T-helper 17 cell (primary cell): Measurements from ENCODE around the gene MYO5B. TPM values are rescaled to one million over a fixed set of nuclear protein-coding genes. Genes with fewer than 3 reads are reported as not detected.
"Not testable (repeated sequence)": the region's sequence is repeated elsewhere in the genome, so short reads cannot be mapped to it uniquely, and the experiment has no call there.

Source experiments
- ATAC-seq: fragments of 150-1000 bp; cut with Tn5 transposase; 2 replicates; pipeline ENCODE4 v1.10.0; 2021; ENCODE audit warnings: mild to moderate bottlenecking, moderate library complexity
- DNase-seq, 3 donors: peaks; one replicate each; pipeline versions ENCODE4 v3.0.0 to v3.0.0-alpha.2; 2020 to 2021
- H3K9me3 ChIP-seq: one replicate; pipeline ENCODE4 v1.7.0; 2013; ENCODE audit warnings: low read length, mild to moderate bottlenecking; ENCODE audit not compliant: control insufficient read depth, poor library complexity, severe bottlenecking
- H3K27ac Mint-ChIP-seq: one replicate; pipeline ENCODE4 v1.8.0; 2022; ENCODE audit warnings: mild to moderate bottlenecking, moderate library complexity, mixed read lengths
- H3K27me3 Mint-ChIP-seq: one replicate; pipeline ENCODE4 v1.8.0; 2022; ENCODE audit warnings: mixed read lengths
- H3K36me3 Mint-ChIP-seq: one replicate; pipeline ENCODE4 v1.8.0; 2022; ENCODE audit warnings: low read depth, mixed read lengths
- H3K4me1 Mint-ChIP-seq: one replicate; pipeline ENCODE4 v1.8.0; 2022; ENCODE audit warnings: mild to moderate bottlenecking, mixed read lengths
- H3K4me3 Mint-ChIP-seq: one replicate; pipeline ENCODE4 v1.8.0; 2022; ENCODE audit warnings: mild to moderate bottlenecking, moderate library complexity, mixed read lengths
- total RNA-seq, 4 donors: library from RNA in 2 of 4; stranded (reverse) in 2 of 4; gene quantifications; one replicate each; pipeline ENCODE4 v1.2.3 and lab custom pipeline; 2022 to 2026

The MYO5B gene
- total RNA-seq, 2 donors from 2014 or later = 0.12 TPM; not detected in 1

DNA sequence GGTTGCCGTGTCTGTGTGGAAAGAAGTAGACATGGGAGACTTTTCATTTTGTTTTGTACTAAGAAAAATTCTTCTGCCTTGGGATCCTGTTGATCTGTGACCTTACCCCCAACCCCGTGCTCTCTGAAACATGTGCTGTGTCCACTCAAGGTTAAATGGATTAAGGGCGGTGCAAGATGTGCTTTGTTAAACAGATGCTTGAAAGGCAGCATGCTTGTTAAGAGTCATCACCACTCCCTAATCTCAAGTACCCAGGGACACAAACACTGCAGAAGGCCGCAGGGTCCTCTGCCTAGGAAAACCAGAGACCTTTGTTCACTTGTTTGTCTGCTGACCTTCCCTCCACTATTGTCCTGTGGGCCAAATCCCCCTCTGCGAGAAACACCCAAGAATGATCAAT is 394.5 kb downstream of the MYO5B start:
- H3K4me3 Mint-ChIP-seq, DNase-seq, H3K36me3 Mint-ChIP-seq, H3K27me3 Mint-ChIP-seq, H3K27ac Mint-ChIP-seq, ATAC-seq, H3K9me3 ChIP-seq: not testable (repeated sequence)
- H3K4me1 Mint-ChIP-seq = peaks cover 13% of the 10 kb centered on the region

DNA sequence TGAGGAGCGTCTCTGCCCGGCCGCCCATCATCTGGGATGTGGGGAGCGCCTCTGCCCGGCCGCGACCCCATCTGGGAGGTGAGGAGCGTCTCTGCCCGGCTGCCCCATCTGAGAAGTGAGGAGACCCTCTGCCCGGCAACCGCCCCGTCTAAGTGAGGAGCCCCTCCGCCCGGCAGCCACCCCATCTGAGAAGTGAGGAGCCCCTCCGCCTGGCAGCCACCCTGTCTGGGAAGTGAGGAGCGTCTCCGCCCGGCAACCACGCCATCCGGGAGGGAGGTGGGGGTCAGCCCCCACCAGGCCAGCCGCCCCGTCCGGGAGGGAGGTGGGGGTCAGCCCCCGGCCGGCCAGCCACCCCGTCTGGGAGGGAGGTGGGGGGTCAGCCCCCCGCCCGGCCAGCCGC is 395.1 kb downstream of the MYO5B start:
- H3K9me3 ChIP-seq, DNase-seq, H3K27ac Mint-ChIP-seq, H3K36me3 Mint-ChIP-seq, ATAC-seq, H3K4me3 Mint-ChIP-seq, H3K27me3 Mint-ChIP-seq: not testable (repeated sequence)
- H3K4me1 Mint-ChIP-seq = peaks cover 11% of the 10 kb centered on the region

DNA sequence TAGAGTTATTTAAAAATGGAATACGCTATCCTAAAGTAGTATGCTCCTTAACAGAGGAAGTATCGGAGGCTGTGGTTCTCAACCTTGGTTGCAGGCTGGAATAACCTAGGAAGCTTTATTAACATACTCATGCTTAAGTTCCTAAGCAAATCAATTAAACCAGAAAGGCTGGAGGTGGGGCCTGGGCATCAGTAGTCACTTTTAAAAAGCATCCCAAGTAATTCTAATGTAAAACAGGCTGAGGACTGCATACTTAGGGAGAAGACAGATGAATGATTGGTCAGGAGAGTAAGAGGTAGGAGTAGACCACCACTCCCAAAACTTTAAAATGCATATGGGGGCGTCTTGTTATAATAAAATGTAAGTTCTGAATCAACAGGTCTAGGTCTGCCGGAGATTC is 396.9 kb downstream of the MYO5B start:
- no peaks in the 10 kb centered on the region for H3K9me3 ChIP-seq
- Mint-ChIP-seq H3K27ac (no peak overlapping the region), H3K4me3 (no peak overlapping the region), H3K27me3 (no peaks in the 10 kb centered on the region), H3K36me3 (no peaks in the 10 kb centered on the region), H3K4me1 (peaks cover 3% of the 10 kb centered on the region)
- DNase-seq (no peak), ATAC-seq (no peak)

DNA sequence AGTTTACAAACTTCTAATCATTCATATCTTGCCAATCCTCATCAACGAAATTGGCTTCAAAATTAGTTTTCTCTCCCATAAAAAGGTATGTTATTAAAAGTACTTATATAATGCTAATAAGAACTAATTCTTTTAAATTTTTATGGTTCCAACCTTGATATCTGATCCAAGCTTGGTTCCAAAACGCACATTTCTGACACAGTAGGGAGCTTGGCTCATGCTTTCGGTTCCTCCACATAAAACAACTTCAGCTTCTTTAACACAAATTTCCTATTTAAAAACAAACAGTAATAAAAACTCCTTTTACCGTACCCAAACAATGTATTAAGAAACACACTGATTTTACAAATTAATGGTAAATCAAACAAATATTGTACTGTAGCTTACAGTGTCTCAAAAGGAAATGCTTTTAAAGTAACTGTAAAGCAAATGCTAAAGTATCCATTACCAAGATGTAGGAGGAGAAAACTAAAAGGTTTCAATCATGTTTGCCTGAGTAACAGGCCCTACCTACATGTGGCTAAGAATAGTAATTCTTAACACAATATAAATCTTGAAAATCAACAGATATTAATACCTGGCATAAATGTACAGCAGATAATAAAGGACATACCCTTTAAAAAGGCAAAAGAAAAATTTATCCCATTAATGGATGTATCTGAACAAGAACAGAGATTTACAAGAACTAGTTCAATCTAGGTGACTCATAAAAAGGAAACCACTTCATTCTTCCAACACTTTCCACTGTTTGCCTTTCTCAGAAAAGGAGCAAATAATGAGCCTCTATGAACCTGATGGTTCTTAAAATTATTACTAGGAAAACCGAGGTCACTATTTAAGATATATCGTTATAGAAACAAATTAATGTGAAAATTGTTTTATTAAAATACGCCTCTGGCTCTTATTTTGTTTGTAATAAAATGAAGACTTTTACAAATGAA is 399.1 kb downstream of the MYO5B start:
- Mint-ChIP-seq H3K36me3 (peaks cover 3% of the 10 kb centered on the region), H3K4me3 (no peak overlapping the region), H3K27me3 (no peaks in the 10 kb centered on the region), H3K27ac (no peak overlapping the region), H3K4me1 (peaks cover 5% of the 10 kb centered on the region)
- no peak for DNase-seq
- no peak for ATAC-seq
- no peaks in the 10 kb centered on the region for H3K9me3 ChIP-seq

DNA sequence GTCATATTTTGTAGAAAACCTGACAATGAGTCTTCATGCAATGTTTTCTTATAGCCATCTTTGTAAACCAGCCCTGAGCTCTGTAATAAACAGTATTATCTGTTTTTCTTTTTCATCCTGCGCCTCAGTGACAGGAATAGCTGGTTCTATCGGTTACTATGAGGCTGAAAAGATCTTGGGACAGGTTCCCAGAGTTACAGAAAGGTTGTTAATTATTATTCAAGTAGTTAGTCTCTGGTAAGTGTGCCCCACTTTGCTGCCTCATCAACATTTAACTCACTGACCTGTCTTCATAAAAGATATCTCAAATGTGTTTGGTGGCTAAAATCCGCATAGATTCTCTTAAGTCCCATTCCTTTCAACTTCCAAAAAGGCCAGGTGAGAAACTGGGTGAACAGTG is 400.2 kb downstream of the MYO5B start:
- DNase-seq = no peak
- Mint-ChIP-seq H3K27me3 (no peaks in the 10 kb centered on the region), H3K4me3 (no peak overlapping the region), H3K4me1 (peaks cover 6% of the 10 kb centered on the region), H3K36me3 (peaks cover 3% of the 10 kb centered on the region), H3K27ac (no peak overlapping the region)
- H3K9me3 ChIP-seq = no peaks in the 10 kb centered on the region
- no peak for ATAC-seq

DNA sequence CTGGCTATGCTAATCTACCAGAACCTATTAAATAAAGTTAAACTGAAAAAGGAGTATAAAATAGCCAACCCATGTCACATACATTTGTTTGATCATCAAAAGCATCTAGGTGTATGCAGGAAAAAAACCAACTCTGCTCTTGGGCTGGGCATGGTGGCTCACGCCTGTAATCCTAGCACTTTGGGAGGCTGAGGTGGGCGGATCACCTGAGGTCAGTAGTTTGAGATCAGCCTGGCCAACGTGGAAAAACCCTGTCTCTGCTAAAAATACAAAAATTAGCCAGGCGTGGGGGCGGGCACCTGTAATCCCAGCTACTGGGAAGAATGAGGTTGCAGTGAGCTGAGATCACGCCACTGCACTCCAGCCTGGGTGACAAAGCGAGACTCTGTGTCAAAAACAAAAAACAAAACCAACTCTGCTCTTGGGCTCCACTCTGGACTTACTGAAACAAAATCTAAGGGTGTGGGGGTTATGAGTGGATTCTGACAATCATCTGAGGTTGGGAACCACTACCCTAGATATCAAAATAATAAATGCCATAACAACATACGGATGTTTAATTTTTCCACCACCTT is 405.3 kb downstream of the MYO5B start:
- peak overlapping the region; percentile 66 for H3K27ac Mint-ChIP-seq
- not testable (repeated sequence) for DNase-seq, ATAC-seq, H3K4me3 Mint-ChIP-seq, H3K27me3 Mint-ChIP-seq, H3K36me3 Mint-ChIP-seq, H3K9me3 ChIP-seq
- peaks cover 30% of the 10 kb centered on the region for H3K4me1 Mint-ChIP-seq

DNA sequence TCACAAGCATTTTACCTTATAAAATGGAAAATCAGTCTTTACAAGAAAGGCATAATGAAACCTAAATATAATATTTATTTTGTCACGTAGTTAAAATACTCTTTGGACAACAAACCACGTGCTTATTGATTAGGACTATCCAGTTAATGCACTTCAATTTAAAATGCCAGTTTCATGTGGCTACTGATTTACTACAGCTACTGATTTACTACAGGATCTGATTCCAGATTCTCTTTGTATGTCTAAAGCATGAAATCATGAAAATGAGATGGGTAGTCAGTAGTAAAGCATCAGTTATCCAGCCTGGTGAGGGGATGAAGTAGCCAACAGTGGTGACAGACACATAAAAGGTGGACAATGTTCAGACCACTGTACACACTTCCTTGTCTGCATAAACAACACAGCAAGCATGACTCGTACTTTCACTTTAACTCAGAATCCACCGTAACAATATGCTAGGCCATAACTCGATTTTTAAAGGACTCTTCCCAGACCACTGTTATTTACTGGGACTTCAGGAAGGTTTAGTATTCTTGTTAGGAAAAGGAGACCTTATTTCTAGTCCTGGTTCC is 406.5 kb downstream of the MYO5B start:
- DNase-seq (no peak), ATAC-seq (peak; percentile 56)
- no peaks in the 10 kb centered on the region for H3K9me3 ChIP-seq
- H3K27ac Mint-ChIP-seq = peak overlapping the region; percentile 66
- peak overlapping the region; percentile 71 for H3K4me3 Mint-ChIP-seq
- peaks cover 33% of the 10 kb centered on the region for H3K4me1 Mint-ChIP-seq
- H3K36me3 Mint-ChIP-seq = peaks cover 6% of the 10 kb centered on the region
- no peaks in the 10 kb centered on the region for H3K27me3 Mint-ChIP-seq

DNA sequence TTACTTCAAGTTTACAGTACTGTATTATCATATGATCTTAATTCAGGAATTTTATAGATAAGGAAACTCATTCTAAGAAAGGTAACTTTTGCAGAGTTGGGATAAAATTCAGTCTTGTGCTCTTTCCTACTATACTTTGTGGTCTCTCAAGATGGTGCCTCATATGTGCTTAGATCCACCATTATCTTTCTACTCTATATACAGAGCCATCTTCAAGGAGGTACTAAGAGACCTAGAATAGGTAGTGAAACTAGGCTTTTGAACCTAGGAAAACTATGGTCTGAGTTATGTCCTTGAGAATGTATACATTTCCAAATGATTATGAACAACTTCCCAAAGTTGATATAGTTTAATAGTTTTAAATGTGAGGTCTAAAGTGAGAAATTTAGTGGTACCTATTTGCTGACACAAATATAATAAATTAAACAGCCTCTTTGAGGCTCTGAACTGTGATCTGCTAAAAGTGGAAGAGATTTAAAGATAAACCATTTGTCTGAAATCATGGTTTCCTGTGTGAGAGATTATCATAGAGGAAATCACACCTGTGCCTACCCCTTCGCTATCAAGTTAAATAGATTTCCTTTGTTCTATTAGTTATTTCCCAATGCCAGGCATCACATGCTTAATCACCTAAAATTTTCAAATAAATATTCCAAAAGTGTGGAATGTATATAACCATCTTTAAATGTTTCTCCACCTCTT is 408.8 kb downstream of the MYO5B start:
- peak overlapping the region; percentile 74 for H3K27ac Mint-ChIP-seq
- peak overlapping the region; percentile 33 for H3K4me3 Mint-ChIP-seq
- peaks cover 6% of the 10 kb centered on the region for H3K36me3 Mint-ChIP-seq

DNA sequence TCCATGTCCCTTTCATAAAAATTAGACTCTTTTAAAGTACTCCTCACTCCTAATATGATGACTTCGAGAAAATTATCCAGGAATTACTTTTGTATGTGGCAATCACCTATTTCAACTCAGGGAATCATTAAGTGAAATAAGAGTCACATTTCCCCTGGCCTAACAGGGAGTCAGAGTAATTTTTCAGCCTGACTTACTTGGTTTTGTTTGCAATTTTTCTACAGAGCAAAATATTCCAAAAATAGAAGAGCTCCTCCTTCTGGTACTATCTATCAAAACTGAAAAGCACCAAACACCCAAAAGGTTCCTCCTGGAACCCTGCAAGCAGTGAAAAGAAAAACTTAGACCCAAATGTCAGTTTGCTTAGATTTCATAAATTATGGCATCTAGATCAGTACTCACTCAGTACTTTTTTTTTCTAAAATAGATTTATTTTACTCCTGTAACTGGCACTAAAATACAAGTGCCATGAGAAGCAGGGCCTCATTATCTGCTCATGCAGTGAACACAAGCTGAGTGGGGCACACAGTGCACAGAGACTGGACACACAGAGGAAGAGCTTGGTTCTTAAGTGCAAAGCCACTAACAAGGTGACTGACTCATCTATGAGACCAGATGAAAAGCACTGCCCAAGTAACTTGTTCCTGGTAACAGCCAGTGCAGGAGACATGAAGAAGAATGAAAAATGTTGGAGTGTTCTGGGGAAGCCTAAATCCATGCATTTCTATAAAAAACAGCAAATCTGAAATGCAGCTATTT is 410.3 kb downstream of the MYO5B start:
- Mint-ChIP-seq H3K4me1 (peaks cover 30% of the 10 kb centered on the region), H3K27ac (peak overlapping the region; percentile 24), H3K27me3 (no peaks in the 10 kb centered on the region), H3K4me3 (no peak overlapping the region), H3K36me3 (peaks cover 16% of the 10 kb centered on the region)
- no peak for DNase-seq
- no peak for ATAC-seq
- no peaks in the 10 kb centered on the region for H3K9me3 ChIP-seq

More for the DNA sequence above, 408.8 kb downstream of the MYO5B start:
- ATAC-seq (peak; percentile 77), DNase-seq (no peak)
- Mint-ChIP-seq H3K27me3 (no peaks in the 10 kb centered on the region), H3K4me1 (peaks cover 31% of the 10 kb centered on the region)
- no peaks in the 10 kb centered on the region for H3K9me3 ChIP-seq

DNA sequence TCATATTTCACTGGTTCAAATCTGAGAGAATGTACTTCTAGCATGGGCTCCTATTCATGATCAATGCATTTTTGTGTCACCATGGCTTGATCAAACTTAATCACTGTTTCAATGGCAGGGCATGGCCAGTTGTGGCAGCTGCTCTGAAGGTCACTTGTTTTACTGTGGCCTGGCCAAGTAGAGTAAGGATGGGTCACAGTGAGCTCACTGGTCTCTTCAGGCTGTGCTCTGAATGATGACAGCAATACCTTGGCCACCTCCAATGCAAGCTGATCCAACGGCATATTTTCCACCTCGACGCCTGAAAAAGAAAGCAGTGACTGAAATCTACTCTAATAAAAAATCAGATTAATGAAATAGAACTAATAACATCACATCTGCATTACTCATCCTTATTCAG is 411.3 kb downstream of the MYO5B start:
- H3K4me3 Mint-ChIP-seq, ATAC-seq, DNase-seq, H3K27me3 Mint-ChIP-seq, H3K9me3 ChIP-seq: not testable (repeated sequence)
- peaks cover 16% of the 10 kb centered on the region for H3K36me3 Mint-ChIP-seq
- peak overlapping the region; percentile 24 for H3K27ac Mint-ChIP-seq
- peaks cover 24% of the 10 kb centered on the region for H3K4me1 Mint-ChIP-seq

DNA sequence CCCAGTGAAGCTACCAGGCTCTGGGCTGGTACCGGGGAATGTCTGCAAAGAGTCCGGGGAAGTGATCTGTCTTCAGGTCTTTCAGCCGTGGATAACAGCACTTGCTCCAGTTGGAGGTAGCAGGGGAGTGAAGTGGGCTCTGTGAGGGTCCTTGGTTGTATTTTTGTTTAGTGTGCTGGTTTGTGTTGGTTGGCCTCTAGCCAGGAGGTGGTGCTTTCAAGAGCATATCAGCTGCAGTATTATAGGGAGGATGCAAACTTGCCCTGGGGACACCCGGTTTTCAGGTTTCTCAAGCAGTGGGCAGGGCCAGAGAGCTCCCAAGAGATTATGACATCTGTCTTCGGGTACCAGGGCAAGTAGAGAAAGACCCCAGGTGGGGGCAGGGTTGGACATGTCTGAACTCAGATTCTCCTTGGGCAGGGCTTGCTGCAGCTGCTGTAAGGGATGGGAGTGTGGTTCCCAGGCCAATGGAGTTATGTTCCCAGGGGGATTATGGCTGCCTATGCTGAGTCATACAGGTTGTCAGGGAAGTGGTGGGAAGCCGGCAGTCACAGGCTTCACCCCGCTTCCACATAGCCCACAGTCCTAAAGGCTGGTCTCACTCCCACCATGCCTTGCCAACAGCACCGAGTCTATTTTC is 416.0 kb downstream of the MYO5B start:
- DNase-seq (no peak), ATAC-seq (no peak)
- Mint-ChIP-seq H3K4me1 (peaks cover 2% of the 10 kb centered on the region), H3K4me3 (no peak overlapping the region), H3K36me3 (peaks cover 18% of the 10 kb centered on the region), H3K27ac (no peak overlapping the region), H3K27me3 (no peaks in the 10 kb centered on the region)
- H3K9me3 ChIP-seq = no peaks in the 10 kb centered on the region
